Coronary artery (tissue), 2 donors: ENCODE results near the gene RRP8.

ENCODE experiments used
- DNase-seq: peaks from one replicate; pipeline ENCODE4 v3.0.0-alpha.2; 2017; ENCODE audit warnings: low spot score
- H3K27ac ChIP-seq, 2 donors: fragments of 200-600 bp; sonication (generic); one replicate each; pipeline ENCODE4 v1.5.1; 2016 to 2019
- H3K4me3 ChIP-seq: fragments of 200-600 bp; sonication (generic); 2 replicates; pipeline ENCODE4 v1.5.1; 2016; ENCODE audit warnings: mild to moderate bottlenecking, moderate library complexity
- TF ChIP-seq, protein P1 (sequence below): fragments of 200-600 bp; sonication (generic); IDR thresholded peaks from one replicate; pipeline ENCODE4 v1.5.1; 2019; ENCODE audit warnings: antibody characterized with exemption

RRP8 gene

GRCh38 chr11:6646918-6647679 lies 43.7 kb upstream of the RRP8 start:
- Histone ChIP-seq H3K4me3 (peak overlapping the region; percentile 42), H3K27ac (peak overlapping the region; percentile 41 to 86)
- TF ChIP-seq, protein P1, sequence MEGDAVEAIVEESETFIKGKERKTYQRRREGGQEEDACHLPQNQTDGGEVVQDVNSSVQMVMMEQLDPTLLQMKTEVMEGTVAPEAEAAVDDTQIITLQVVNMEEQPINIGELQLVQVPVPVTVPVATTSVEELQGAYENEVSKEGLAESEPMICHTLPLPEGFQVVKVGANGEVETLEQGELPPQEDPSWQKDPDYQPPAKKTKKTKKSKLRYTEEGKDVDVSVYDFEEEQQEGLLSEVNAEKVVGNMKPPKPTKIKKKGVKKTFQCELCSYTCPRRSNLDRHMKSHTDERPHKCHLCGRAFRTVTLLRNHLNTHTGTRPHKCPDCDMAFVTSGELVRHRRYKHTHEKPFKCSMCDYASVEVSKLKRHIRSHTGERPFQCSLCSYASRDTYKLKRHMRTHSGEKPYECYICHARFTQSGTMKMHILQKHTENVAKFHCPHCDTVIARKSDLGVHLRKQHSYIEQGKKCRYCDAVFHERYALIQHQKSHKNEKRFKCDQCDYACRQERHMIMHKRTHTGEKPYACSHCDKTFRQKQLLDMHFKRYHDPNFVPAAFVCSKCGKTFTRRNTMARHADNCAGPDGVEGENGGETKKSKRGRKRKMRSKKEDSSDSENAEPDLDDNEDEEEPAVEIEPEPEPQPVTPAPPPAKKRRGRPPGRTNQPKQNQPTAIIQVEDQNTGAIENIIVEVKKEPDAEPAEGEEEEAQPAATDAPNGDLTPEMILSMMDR = no peak
- peak; percentile 68 for DNase-seq

- Histone ChIP-seq H3K4me3 (peak overlapping the region; percentile 42), H3K27ac (peak overlapping the region; percentile 41 to 86)
- peak; percentile 71 for DNase-seq
- TF ChIP-seq, protein P1 = no peak
Observed at GRCh38 chr11:6646576-6646917, 43.1 kb upstream of the RRP8 start.

- peak overlapping the region; percentile 42 for H3K4me3 ChIP-seq
- peak; percentile 78 for DNase-seq
- TF ChIP-seq, protein P1 = no peak
- peak overlapping the region in 1 of 2 donors; percentile 86 for H3K27ac ChIP-seq
Observed at GRCh38 chr11:6646071-6646470, 42.7 kb upstream of the RRP8 start.

GRCh38 chr11:6642957-6643356 lies 39.5 kb upstream of the RRP8 start:
- Histone ChIP-seq H3K27ac (no peak overlapping the region), H3K4me3 (no peak overlapping the region)
- TF ChIP-seq, protein P1 = no peak
- peak; percentile 12 for DNase-seq

GRCh38 chr11:6640985-6641701 lies 37.7 kb upstream of the RRP8 start:
- TF ChIP-seq, protein P1 = no peak
- Histone ChIP-seq H3K27ac (no peak overlapping the region), H3K4me3 (no peak overlapping the region)
- peak; percentile 67 for DNase-seq

DNA sequence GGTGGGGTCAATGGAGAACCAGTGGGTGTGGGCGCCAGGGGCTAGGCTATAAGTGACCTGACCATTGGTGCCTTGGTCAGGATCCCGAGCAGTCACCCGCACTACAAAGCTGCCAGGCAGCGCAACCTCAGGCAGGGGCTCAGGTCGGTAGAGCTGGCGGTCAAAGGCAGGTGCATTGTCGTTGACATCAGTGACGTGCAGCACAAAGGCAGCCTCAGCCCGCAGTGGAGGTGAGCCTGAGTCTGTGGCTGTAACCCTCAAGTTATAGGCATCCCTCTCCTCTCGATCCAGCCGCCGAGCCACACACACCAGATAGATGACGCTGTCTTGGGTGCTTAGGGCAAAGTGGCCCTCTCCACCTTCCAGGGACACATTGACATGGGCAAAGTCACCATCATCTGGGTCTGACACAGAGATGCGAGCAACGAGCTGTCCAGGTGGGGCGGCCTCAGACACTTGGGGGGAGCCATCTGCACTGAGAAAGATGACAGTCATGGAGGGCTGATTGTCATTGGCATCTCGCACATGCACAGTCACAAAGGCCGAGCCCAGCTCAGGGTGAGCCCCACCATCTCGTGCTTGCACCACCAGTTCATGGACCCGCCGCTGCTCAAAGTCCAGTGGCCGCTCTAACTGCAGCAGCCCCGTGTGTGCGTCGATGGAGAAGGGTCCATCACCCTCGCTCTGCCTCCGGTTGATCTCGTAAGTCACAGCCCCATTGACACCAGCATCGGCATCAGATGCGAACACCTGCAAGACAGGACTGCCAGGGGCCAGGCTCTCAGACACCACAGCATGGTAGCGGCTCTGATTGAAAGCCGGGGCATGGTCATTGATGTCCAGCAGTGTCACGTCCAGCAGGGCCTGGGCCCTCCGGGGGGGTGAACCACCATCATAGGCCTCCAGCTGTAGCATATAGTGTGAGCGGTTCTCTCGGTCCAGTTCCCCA lies 36.9 kb upstream of the RRP8 start:
- no peak overlapping the region for H3K27ac ChIP-seq
- TF ChIP-seq, protein P1 = no peak
- no peak overlapping the region for H3K4me3 ChIP-seq
- DNase-seq = peak; percentile 57
